SK-N-SH treated with all-trans-retinoic acid at 6 μM for 48 hours (cell line): ENCODE results near the gene PIK3CD.

Experiments used
- ATAC-seq: fragments of 200-7000 bp; cut with Tn5 transposase; 3 replicates; pipeline ENCODE4 v1.9.1; 2020; ENCODE audit warnings: mild to moderate bottlenecking, moderate library complexity
- ARNTL ChIP-seq: fragments of 450-650 bp; formaldehyde crosslinking; IDR thresholded peaks from 2 replicates; pipeline ENCODE4 v1.5.0; 2020; ENCODE audit warnings: low read depth, mild to moderate bottlenecking, moderate library complexity, borderline replicate concordance
- BACH2 ChIP-seq: fragments of 250-450 bp; sonication (Bioruptor Pico); IDR thresholded peaks from 2 replicates; pipeline ENCODE4 v1.9.0; 2021; ENCODE audit warnings: mild to moderate bottlenecking, borderline replicate concordance
- CREB5 ChIP-seq: fragments of 250-450 bp; sonication (Bioruptor Pico); IDR thresholded peaks from 2 replicates; pipeline ENCODE4 v1.5.1; 2020; ENCODE audit warnings: low read depth, mild to moderate bottlenecking, moderate library complexity
- CSDC2 ChIP-seq: fragments of 250-450 bp; sonication (Bioruptor Pico); IDR thresholded peaks from 2 replicates; pipeline ENCODE4 v1.5.0; 2020; ENCODE audit warnings: mild to moderate bottlenecking, moderate library complexity
- CSRNP3 ChIP-seq: fragments of 250-450 bp; sonication (Bioruptor Pico); IDR thresholded peaks from 2 replicates; pipeline ENCODE4 v1.5.1; 2021; ENCODE audit warnings: mild to moderate bottlenecking, moderate library complexity
- ESRRG ChIP-seq: fragments of 250-450 bp; sonication (Bioruptor Pico); IDR thresholded peaks from 2 replicates; pipeline ENCODE4 v1.6.1; 2021; ENCODE audit warnings: mild to moderate bottlenecking
- GLIS3 ChIP-seq: fragments of 250-450 bp; sonication (Bioruptor Pico); IDR thresholded peaks from 2 replicates; pipeline ENCODE4 v1.5.0; 2020; ENCODE audit warnings: mild to moderate bottlenecking, moderate library complexity
- ISL1 ChIP-seq: fragments of 250-450 bp; sonication (Bioruptor Pico); IDR thresholded peaks from 2 replicates; pipeline ENCODE4 v2.1.2; 2022; ENCODE audit warnings: mild to moderate bottlenecking, moderate library complexity
- OSR1 ChIP-seq: fragments of 250-450 bp; sonication (Bioruptor Pico); IDR thresholded peaks from 2 replicates; pipeline ENCODE4 v1.8.0; 2022; ENCODE audit warnings: moderate library complexity, mild to moderate bottlenecking, inconsistent platforms
- PATZ1 ChIP-seq: fragments of 250-450 bp; sonication (Bioruptor Pico); IDR thresholded peaks from 2 replicates; pipeline ENCODE4 v1.8.0; 2020; ENCODE audit warnings: mild to moderate bottlenecking, moderate library complexity, borderline replicate concordance
- POU6F1 ChIP-seq: fragments of 250-450 bp; sonication (Bioruptor Pico); IDR thresholded peaks from 2 replicates; pipeline ENCODE4 v1.8.0; 2021; ENCODE audit warnings: low read depth, mild to moderate bottlenecking, moderate library complexity, borderline replicate concordance
- RARB ChIP-seq: fragments of 250-450 bp; sonication (Bioruptor Pico); IDR thresholded peaks from 2 replicates; pipeline ENCODE4 v1.8.0; 2021; ENCODE audit warnings: mild to moderate bottlenecking, moderate library complexity
- SNAI2 ChIP-seq: fragments of 250-450 bp; sonication (Bioruptor Pico); IDR thresholded peaks from 2 replicates; pipeline ENCODE4 v1.5.0; 2020; ENCODE audit warnings: mild to moderate bottlenecking, moderate library complexity
- TCF4 ChIP-seq: fragments of 250-450 bp; sonication (Bioruptor Pico); IDR thresholded peaks from 2 replicates; pipeline ENCODE4 v1.8.0; 2021; ENCODE audit warnings: mild to moderate bottlenecking, moderate library complexity, borderline replicate concordance
- TOX ChIP-seq: fragments of 250-450 bp; sonication (Bioruptor Pico); IDR thresholded peaks from 2 replicates; pipeline ENCODE4 v1.8.0; 2021; ENCODE audit warnings: mild to moderate bottlenecking, moderate library complexity, borderline replicate concordance
- TSHZ2 ChIP-seq: fragments of 250-450 bp; sonication (Bioruptor Pico); IDR thresholded peaks from 2 replicates; pipeline ENCODE4 v1.5.0; 2020; ENCODE audit warnings: mild to moderate bottlenecking, moderate library complexity
- ZC3H10 ChIP-seq: fragments of 250-450 bp; sonication (Bioruptor Pico); IDR thresholded peaks from 2 replicates; pipeline ENCODE4 v1.5.1; 2021; ENCODE audit warnings: mild to moderate bottlenecking, moderate library complexity
- ZFP3 ChIP-seq: fragments of 250-450 bp; sonication (Bioruptor Pico); IDR thresholded peaks from 2 replicates; pipeline ENCODE4 v1.5.0; 2020; ENCODE audit warnings: mild to moderate bottlenecking, moderate library complexity
- ZFP30 ChIP-seq: fragments of 450-650 bp; formaldehyde crosslinking; IDR thresholded peaks from 2 replicates; pipeline ENCODE4 v1.5.0; 2022; ENCODE audit warnings: mild to moderate bottlenecking, moderate library complexity
- ZNF565 ChIP-seq: fragments of 450-650 bp; formaldehyde crosslinking; conservative IDR thresholded peaks from 2 replicates; pipeline ENCODE4 v1.5.0; 2020; ENCODE audit warnings: low read depth, mild to moderate bottlenecking, moderate library complexity
- ZNF70 ChIP-seq: fragments of 450-650 bp; formaldehyde crosslinking; IDR thresholded peaks from 2 replicates; pipeline ENCODE4 v1.5.0; 2020; ENCODE audit warnings: mild to moderate bottlenecking, moderate library complexity
- ZNF8 ChIP-seq: fragments of 450-650 bp; formaldehyde crosslinking; IDR thresholded peaks from 2 replicates; pipeline ENCODE4 v1.5.0; 2020; ENCODE audit warnings: mild to moderate bottlenecking, moderate library complexity

PIK3CD gene

GRCh38 chr1:9716404-9717192, 65.1 kb downstream of the PIK3CD start:
- TF ChIP-seq CREB5 (CRISPR knock-in tag), result no peak
- no peak for TF ChIP-seq ZNF70 (CRISPR knock-in tag)
- TF ChIP-seq ARNTL (CRISPR knock-in tag), result no peak
- TF ChIP-seq ZNF565 (CRISPR knock-in tag), result no peak
- TF ChIP-seq TOX (CRISPR knock-in tag), result no peak
- TF ChIP-seq POU6F1 (CRISPR knock-in tag), result no peak
- TF ChIP-seq TSHZ2, result no peak
- TF ChIP-seq GLIS3 (CRISPR knock-in tag), result no peak
- TF ChIP-seq ISL1 (CRISPR knock-in tag), result no peak
- no peak for TF ChIP-seq ZC3H10
- no peak for TF ChIP-seq PATZ1 (CRISPR knock-in tag)
- TF ChIP-seq OSR1 (CRISPR knock-in tag), result no peak
- TF ChIP-seq CSRNP3 (CRISPR knock-in tag), result no peak
- no peak for TF ChIP-seq ESRRG (CRISPR knock-in tag)
- no peak for TF ChIP-seq CSDC2 (CRISPR knock-in tag)
- no peak for TF ChIP-seq ZNF8 (CRISPR knock-in tag)
- no peak for TF ChIP-seq RARB (CRISPR knock-in tag)
- no peak for TF ChIP-seq ZFP30 (CRISPR knock-in tag)
- no peak for ATAC-seq

- ATAC-seq, result no peak
- no peak for TF ChIP-seq TSHZ2
- no peak for TF ChIP-seq ZFP3
- no peak for TF ChIP-seq OSR1 (CRISPR knock-in tag)
- no peak for TF ChIP-seq CREB5 (CRISPR knock-in tag)
- TF ChIP-seq CSDC2 (CRISPR knock-in tag), result no peak
- TF ChIP-seq ZNF70 (CRISPR knock-in tag), result no peak
- no peak for TF ChIP-seq BACH2 (CRISPR knock-in tag)
- no peak for TF ChIP-seq POU6F1 (CRISPR knock-in tag)
- TF ChIP-seq SNAI2 (CRISPR knock-in tag), result no peak
- no peak for TF ChIP-seq ZFP30 (CRISPR knock-in tag)
- TF ChIP-seq ZNF8 (CRISPR knock-in tag), result no peak
- TF ChIP-seq TCF4, result no peak
- no peak for TF ChIP-seq ZNF565 (CRISPR knock-in tag)
Observed at GRCh38 chr1:9717193-9718005, 65.9 kb downstream of the PIK3CD start.
